OCI-M1 (cell line): Measurements from ENCODE around the gene KRT9.
"Not testable (repeated sequence)": the region's sequence is repeated elsewhere in the genome, so short reads cannot be mapped to it uniquely, and the experiment has no call there.

ENCODE experiments used
- DNase-seq: peaks from one replicate; lab custom pipeline; 2025; lab: John Stamatoyannopoulos, UW

The KRT9 gene

DNA sequence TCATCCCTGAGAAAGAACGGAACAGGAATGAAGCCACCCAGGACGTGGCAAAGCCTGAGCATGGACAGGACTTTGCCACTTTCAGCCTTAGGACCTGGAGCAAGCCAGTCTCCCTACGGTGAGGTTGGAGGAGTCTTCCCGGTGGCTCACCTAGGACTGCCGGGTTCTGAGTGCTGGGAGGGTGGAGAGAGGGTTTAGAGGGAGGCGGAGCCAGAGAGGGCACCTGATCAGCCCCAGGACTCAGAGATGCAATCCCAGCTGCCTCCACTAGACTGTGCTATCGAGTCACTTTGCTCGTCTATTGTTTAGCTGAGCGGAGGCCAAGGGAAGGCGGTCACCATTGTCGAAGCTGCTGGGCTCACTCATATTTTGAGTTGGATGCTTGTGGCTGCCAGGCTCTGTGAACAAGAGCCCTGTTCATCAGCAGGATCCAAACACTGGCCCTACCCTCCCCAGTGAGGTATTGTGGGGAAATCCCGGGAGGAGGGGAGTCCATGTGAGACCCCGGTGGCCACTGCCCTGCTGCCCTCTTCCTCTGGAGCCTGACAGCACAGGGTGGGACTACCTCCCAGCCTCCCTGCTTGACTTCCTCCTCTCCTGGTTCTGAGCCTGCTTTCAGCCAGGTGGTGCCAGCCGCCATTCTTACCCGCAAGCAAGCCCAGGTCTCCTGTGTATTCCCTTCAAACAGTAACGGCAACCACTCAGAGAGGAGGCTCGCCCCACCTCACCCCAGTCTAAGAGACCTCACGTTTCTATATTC, 7.8 kb upstream of the KRT9 start:
- peak; percentile 87 for DNase-seq

DNA sequence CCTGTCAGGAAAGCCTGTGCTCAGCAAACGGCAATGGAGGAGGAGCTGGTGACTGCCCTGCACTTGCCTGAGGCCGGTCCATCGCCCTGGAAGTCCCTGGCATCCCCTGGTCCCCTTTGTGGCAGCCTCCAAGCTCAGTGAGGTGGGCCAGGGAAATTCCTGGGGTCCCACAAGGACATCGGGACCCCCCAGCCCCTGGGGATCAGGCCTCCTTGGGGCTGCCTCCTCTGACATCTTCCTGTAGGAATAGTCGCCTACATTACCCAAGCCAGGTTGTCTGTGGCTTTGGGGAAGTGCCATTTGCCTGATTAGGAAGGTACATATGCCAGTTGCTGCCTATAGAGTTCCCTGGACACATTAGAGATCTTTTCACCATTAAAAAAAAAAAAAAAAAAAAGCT, 7.1 kb upstream of the KRT9 start:
- DNase-seq = no peak

GRCh38 chr17:41578538-41578937, 6.7 kb upstream of the KRT9 start:
- no peak for DNase-seq

DNA sequence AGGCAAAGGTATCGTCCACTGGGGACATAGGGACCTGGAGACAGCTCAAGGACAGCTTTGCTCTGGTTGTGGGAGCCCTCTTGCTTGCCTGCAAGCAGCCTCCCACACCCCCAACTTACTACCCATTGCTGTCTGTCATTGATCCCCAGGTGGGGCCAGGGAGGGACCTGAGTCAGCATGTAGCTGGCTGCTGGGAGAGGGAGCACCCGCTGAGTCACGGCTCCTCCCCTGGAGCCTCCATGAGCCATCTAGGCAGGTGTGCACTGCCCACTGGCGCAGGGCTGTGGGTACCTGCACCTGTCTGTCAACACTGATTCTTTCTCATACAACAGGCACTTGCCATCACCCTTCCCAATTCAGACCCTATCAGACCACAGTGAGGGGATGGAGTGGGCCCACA, 4.9 kb upstream of the KRT9 start:
- DNase-seq = not testable (repeated sequence)

GRCh38 chr17:41575336-41575735, 3.5 kb upstream of the KRT9 start:
- DNase-seq = no peak

GRCh38 chr17:41567317-41567716, 4.5 kb downstream of the KRT9 start:
- DNase-seq = no peak

- DNase-seq = no peak
Observed at GRCh38 chr17:41565338-41565737, 6.5 kb downstream of the KRT9 start.

DNA sequence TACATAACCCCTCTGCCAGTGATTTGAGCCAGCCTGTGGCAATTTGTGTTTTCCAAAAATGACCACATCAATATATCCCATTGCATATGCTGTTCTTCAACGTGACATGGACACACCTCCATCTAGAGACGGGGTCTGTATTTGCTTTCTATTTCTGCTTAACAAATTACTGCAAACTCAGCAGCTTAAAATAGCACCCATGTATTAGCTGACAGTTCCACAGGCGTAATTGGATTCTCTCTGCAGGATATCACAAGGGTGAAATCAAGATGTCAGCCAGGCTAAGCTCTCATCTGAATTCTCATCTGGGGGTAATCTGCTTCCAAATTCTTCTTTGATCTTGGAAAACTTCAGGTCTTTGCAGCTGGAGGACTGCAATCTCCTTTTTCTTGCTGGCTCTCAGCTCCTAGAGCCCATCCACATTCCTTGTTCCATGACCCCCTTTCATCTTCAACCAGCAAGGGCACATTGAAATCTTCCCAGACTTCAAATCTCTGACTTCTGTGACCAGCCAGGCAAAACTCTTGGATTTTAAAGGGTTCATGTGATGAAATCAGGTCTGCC, 8.2 kb downstream of the KRT9 start:
- no peak for DNase-seq

DNA sequence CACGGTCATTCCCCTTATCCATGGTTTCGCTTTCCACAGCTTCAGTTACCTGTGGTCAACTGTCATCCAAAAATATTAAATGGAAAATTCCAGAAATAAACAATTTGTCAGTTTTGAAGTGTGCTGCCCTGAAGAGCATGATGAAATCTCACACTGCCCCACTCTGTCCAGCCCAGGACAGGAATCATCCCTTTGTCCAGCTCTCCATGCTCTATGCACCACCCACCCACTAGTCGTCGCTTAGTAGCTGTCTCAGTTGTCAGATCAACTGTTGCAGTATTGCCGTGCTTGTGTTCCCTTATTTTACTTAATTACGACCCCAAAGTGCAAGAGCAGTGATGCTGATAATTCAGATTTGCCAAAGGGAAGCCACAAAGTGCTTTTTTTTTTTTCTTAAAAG, 10.3 kb downstream of the KRT9 start:
- no peak for DNase-seq

DNA sequence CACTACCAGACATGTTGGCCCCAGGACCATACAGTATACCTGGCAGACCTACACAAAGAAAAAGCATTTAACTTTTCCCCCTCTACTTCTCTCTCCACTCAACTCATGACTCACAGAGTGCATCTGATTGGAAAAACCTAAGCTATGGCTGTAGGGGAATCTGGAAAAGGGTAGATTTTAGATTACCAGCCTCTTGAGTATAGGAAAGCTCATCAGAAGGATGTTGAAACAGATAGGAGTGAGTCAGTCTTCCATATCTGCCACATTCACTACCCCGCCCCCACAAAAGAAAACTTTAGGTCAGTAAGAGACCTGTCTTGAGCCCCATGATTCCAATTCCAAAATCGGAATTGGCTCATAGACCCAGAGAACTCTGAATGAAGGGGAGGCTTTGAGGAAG, 12.3 kb downstream of the KRT9 start:
- DNase-seq = peak; percentile 9

DNA sequence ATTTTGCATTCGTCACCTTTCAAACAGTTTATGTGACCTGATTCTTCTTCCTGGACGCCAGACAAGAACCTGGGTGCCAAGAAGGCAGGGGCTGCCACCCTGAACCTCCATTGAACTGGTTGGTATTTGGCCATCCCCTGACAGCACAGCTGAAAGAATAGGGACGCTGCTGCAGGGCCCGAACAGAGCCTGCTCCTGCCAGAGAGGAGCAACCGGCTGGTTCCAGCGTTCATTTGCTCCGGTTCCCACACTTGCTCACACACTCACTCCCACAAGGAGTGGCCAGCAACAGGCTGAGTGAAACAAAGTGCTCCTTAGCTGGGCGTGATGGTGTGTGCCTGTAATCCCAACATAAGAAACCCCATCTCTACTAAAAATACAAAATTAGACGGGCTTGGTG, 14.9 kb downstream of the KRT9 start:
- no peak for DNase-seq

DNA sequence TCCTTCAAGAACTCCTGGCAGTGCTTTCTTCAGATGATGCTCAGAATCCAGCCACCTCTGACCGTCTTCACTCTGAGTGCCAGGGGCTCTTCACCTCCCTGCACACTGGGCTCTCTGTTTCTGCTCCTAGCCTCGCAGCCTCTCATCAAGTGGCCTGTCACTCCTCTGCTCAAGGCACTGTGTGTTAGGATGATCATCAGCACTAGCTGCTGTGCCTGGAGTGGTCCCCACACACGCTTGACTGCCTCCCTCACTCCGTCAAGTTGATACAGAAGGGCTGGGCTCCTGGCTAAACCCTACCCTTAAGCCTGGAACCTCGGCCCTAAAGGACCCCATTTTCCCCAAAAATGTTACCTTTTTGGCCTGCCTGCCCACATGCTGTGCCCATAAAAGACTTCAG, 15.6 kb downstream of the KRT9 start:
- no peak for DNase-seq

- no peak for DNase-seq
Observed at GRCh38 chr17:41555105-41555887, 16.6 kb downstream of the KRT9 start.

DNA sequence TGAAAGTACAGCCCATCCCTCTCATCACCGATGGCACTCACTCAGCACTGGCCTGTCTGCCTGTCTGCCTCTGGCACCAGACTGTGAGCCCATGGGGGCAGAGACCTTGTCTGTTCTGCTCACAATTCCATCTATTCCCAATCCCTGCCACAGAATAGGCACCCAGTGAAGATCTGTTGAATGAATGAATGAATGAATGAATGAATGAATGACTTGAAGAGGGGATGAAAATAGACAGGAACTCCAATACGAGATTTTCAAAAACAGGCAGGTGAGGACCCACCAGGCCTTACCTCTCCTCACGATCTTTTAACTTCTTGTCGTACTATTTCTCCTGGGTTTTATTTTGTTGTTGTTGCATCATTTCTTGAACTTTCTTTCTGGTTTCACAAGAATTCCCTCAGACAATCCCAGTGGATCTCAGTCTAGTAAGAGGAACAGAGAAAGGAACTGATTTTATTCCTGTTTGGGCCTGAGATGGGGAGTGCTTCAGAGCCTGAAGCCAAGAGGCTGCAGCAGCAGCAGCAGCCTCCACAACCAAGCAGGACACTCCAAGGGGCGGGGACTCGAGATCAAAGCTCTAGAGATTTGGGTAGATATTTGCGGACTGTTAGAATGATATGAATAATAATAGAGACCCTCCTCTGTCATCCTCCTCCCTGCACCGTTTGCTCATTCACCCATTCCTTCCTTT, 17.7 kb downstream of the KRT9 start:
- DNase-seq = no peak

DNA sequence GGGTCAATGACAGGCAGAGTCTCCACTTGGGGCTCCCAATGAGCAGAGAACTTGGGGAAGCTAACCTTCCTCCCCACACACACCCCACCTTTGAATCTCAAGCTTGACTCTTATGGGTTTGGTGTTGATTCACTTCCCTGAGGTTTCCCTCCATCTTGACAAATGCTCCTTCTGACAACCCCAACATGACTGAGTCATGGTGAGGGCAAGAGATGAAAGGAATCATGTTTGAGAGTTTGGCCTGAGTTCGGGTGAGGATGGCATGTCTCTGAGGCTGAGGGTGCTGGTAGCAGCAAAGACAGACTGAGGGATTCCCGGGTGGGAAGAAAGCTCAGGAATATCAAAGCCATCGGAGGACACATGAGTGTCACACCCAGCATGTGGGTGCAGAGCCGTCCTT, 18.7 kb downstream of the KRT9 start:
- DNase-seq = no peak

DNA sequence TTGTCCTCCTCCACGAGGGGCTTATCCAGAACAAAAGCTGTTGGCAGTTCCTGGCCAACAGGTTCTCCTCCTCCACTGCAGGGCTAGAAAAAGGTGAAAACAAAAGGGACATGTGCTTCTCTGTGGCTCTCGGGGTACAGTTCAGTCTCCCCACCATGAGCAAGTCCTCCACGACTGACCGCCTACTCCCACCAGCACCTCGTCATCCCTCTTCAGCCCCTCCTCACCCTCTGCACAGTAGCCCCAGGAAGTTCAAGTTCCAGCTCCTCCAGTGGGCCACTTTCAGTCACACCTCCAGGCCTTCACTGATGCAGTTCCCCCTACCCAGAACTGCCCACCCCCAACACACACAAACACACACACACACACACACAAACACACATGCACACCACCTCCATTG, 19.4 kb downstream of the KRT9 start:
- no peak for DNase-seq

DNA sequence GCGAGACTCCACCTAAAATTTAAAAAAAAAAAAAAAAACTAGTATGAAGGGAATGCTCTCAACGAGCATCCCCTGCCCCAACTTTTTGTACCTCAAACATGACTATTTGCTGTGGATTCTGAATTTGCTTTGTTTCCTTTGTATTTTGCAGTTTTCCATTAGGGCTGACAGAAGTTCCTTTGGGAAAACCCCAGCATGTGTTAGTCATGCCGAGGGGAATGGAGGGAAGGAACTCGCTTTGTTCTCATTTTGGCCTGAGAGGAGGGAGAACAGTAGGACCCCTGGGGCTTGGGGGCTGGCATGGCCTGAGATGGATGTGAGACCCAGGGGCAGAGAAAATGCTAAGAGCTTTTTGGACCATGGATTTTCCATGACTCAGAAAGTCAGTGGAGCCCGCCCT, 20.5 kb downstream of the KRT9 start:
- DNase-seq = no peak

DNA sequence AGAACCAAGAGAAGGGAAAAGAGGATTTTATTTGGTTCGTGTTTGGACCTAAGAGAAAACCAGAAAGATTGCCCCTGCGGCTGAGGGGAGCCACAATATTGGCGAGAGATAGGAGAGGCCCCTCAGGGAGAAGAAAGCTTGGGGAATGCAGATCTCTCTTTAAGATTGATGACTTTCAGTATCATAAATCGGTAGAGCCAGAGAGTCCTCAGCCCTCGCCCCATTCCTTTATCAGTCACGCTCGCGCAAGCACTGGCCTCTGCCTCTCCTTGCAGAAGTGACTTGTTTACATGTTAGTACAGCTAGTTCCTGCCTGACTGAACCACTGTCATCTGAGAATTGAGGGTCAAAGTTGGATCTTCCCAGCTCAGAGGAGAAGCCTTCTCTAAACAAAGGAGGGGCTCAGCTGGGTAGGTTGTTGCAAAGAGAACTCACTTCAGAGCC, 22.2 kb downstream of the KRT9 start:
- DNase-seq = peak; percentile 81

GRCh38 chr17:41548844-41549595, 22.8 kb downstream of the KRT9 start:
- DNase-seq = peak; percentile 93

- peak; percentile 16 for DNase-seq
Observed at GRCh38 chr17:41547921-41548843, 23.7 kb downstream of the KRT9 start.

DNA sequence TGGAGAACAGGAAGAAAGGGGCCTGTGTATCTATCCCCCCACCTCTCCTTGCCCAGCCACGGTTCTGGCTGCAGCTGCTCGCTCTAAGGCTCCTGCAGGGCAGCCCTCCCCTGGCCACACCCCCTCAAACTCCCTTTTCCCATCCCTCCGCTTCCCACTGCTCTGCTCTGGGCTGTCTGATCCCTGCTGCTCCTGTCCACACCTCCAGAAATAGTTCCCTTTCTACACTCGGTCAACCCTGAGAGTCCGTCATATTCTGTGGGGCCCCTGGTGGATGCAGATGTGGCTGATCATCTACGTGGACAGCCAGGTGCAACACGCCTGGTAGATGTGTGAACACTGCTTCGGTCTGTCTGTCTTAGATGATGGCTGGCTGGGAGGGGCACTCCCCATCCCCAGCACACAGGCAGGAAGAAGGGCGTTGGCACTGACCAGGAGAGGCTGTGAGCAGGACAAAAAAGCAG, 24.4 kb downstream of the KRT9 start:
- DNase-seq = no peak
